CD14-positive monocyte (primary cell): Measurements from ENCODE around the gene MRPL21. TPM values are rescaled to one million over a fixed set of nuclear protein-coding genes. Genes with fewer than 3 reads are reported as not detected.

Source experiments
- DNase-seq, 3 donors: peaks; one replicate each; pipeline ENCODE4 v3.0.0-alpha.2; 2011 to 2022
- H2AFZ ChIP-seq: 2 replicates; pipeline ENCODE4 v1.6.0; 2012; ENCODE audit warnings: mild to moderate bottlenecking, low read depth, low read length, inconsistent platforms; ENCODE audit not compliant: insufficient read depth, poor library complexity, severe bottlenecking
- H3K27ac ChIP-seq, 2 donors: 1 replicate in 1 of 2; 2 replicates in 1 of 2; pipeline ENCODE4 v1.5.1; 2012 to 2013; ENCODE audit warnings: low read length in 2 of 2, control low read depth in 1 of 2, inconsistent platforms in 1 of 2, low read depth in 1 of 2, mild to moderate bottlenecking in 1 of 2
- H3K27me3 ChIP-seq, 2 donors: one replicate each; pipeline versions ENCODE4 v1.6.0 to v1.6.1; 2011 to 2013; ENCODE audit warnings: low read length in 2 of 2; ENCODE audit not compliant: control insufficient read depth in 2 of 2, insufficient read depth in 2 of 2
- H3K36me3 ChIP-seq, 2 donors: replicated peaks in 1 of 2; 1 replicate in 1 of 2; 2 replicates in 1 of 2; pipeline versions ENCODE4 v1.5.1 to v1.6.1; 2012 to 2013; ENCODE audit warnings: low read length in 2 of 2, control low read depth in 1 of 2, inconsistent platforms in 1 of 2, mild to moderate bottlenecking in 1 of 2; ENCODE audit not compliant: insufficient read depth in 2 of 2, control insufficient read depth in 1 of 2
- H3K4me1 ChIP-seq, 2 donors: 1 replicate in 1 of 2; 2 replicates in 1 of 2; pipeline versions ENCODE4 v1.5.1 to v1.6.1; 2012 to 2013; ENCODE audit warnings: low read length in 2 of 2, control low read depth in 1 of 2, inconsistent platforms in 1 of 2, mild to moderate bottlenecking in 1 of 2, moderate library complexity in 1 of 2; ENCODE audit not compliant: insufficient read depth in 2 of 2, control insufficient read depth in 1 of 2
- H3K4me2 ChIP-seq: replicated peaks from 2 replicates; pipeline ENCODE3; 2012; ENCODE audit warnings: low read length, moderate library complexity, mild to moderate bottlenecking; ENCODE audit not compliant: poor library complexity, severe bottlenecking; ENCODE audit errors: extremely low read depth
- H3K4me3 ChIP-seq, 3 experiments: fragments of 200-600 bp in 1 of 3; sonication (generic) in 1 of 3; replicated peaks in 1 of 3; 1 replicate in 2 of 3; 2 replicates in 1 of 3; pipeline ENCODE4 v1.5.1; 2011 to 2013; ENCODE audit warnings: low read length in 3 of 3, mild to moderate bottlenecking in 3 of 3, control low read depth in 2 of 3, low read depth in 2 of 3, inconsistent platforms in 1 of 3, moderate library complexity in 1 of 3
- H3K79me2 ChIP-seq: 2 replicates; pipeline ENCODE4 v1.6.0; 2012; ENCODE audit warnings: mild to moderate bottlenecking, control low read depth, inconsistent platforms, low read length, moderate library complexity; ENCODE audit not compliant: insufficient read depth
- H3K9ac ChIP-seq: 2 replicates; pipeline ENCODE4 v1.6.0; 2017; ENCODE audit warnings: low read length, mild to moderate bottlenecking; ENCODE audit not compliant: insufficient read depth, poor library complexity, severe bottlenecking
- H3K9me3 ChIP-seq, 2 donors: replicated peaks in 1 of 2; 1 replicate in 1 of 2; 2 replicates in 1 of 2; pipeline versions ENCODE4 v1.5.1 to v1.6.1; 2012 to 2013; ENCODE audit warnings: low read length in 2 of 2, control low read depth in 1 of 2; ENCODE audit not compliant: control insufficient read depth in 1 of 2, insufficient read depth in 1 of 2
- H4K20me1 ChIP-seq: 2 replicates; pipeline ENCODE4 v1.6.0; 2012; ENCODE audit warnings: mild to moderate bottlenecking, low read length, control low read depth, moderate library complexity; ENCODE audit not compliant: insufficient read depth
- H3K27ac Mint-ChIP-seq, 7 donors: one replicate each; pipeline ENCODE4 v1.8.0; 2020; ENCODE audit warnings: mild to moderate bottlenecking in 7 of 7, mixed read lengths in 7 of 7, moderate library complexity in 6 of 7, inconsistent platforms in 2 of 7
- H3K27me3 Mint-ChIP-seq, 3 donors: one replicate each; pipeline ENCODE4 v1.8.0; 2021 to 2022; ENCODE audit warnings: low read depth in 3 of 3, mild to moderate bottlenecking in 3 of 3, mixed read lengths in 3 of 3, moderate library complexity in 3 of 3, inconsistent platforms in 1 of 3
- H3K36me3 Mint-ChIP-seq, 2 donors: one replicate each; pipeline ENCODE4 v1.8.0; 2020; ENCODE audit warnings: mixed read lengths in 2 of 2, inconsistent platforms in 1 of 2, mild to moderate bottlenecking in 1 of 2
- H3K4me1 Mint-ChIP-seq: one replicate; pipeline ENCODE4 v1.8.0; 2020; ENCODE audit warnings: mild to moderate bottlenecking, mixed read lengths
- H3K4me3 Mint-ChIP-seq, 2 donors: one replicate each; pipeline ENCODE4 v1.8.0; 2020; ENCODE audit warnings: mild to moderate bottlenecking in 2 of 2, mixed read lengths in 2 of 2, moderate library complexity in 1 of 2
- H3K9me3 Mint-ChIP-seq, 7 donors: one replicate each; pipeline ENCODE4 v1.8.0; 2020 to 2022; ENCODE audit warnings: mixed read lengths in 7 of 7, mild to moderate bottlenecking in 6 of 7, moderate library complexity in 6 of 7, inconsistent platforms in 2 of 7
- CTCF ChIP-seq: fragments of 200-600 bp; IDR thresholded peaks from one replicate; pipeline ENCODE4 v1.8.0; 2022; ENCODE audit warnings: antibody characterized with exemption, mild to moderate bottlenecking
- WGBS: methylation state at CpG from one replicate; pipeline ENCODE4 v1.1.5; 2013; ENCODE audit warnings: missing lambda C conversion rate; ENCODE audit not compliant: insufficient coverage; 5-methylcytosine and 5-hydroxymethylcytosine counted together
- intact Hi-C, 2 donors: fragments of 100-400 bp; cut with micrococcal nuclease; formaldehyde crosslinking; loops; one replicate each; pipeline versions ENCODE4 v1.15.0 to v1.15.1; 2023
- polyA plus RNA-seq, 3 donors: library from polyadenylated mRNA; depleted of rRNA in 1 of 3; unstranded in 2 of 3; stranded (reverse) in 1 of 3; fragments of 300-500 nt in 2 of 3; fragments of >200 nt in 1 of 3; fragmentation: Illumina TruSeq in 2 of 3; gene quantifications; 1 replicate in 2 of 3; 2 replicates in 1 of 3; pipeline ENCODE4 v1.2.3, GENCODE V29; 2012 to 2021

Gene MRPL21
- polyA plus RNA-seq, 3 donors: 38.8 to 138 (median 104) TPM

GRCh38 chr11:68852628-68853027, 51.0 kb downstream of the MRPL21 start:
- H3K4me1 ChIP-seq: peaks cover 14 to 19% of the 10 kb centered on the region in 2 donors
- no peak overlapping the region for H2AFZ ChIP-seq
- no peak overlapping the region for H3K4me3 ChIP-seq
- no peaks in the 10 kb centered on the region for H3K79me2 ChIP-seq
- H3K9ac ChIP-seq: no peak overlapping the region
- H3K27ac ChIP-seq: no peak overlapping the region
- H4K20me1 ChIP-seq: no peaks in the 10 kb centered on the region
- peaks cover 3 to 11% of the 10 kb centered on the region in 2 donors for H3K27me3 ChIP-seq
- no peak for DNase-seq
- no peak for TF ChIP-seq CTCF
- peaks cover 0 to 3% (median 2%) of the 10 kb centered on the region in 7 donors for H3K9me3 Mint-ChIP-seq
- no peaks in the 10 kb centered on the region for H3K36me3 Mint-ChIP-seq
- no peaks in the 10 kb centered on the region for H3K9me3 ChIP-seq
- WGBS: 34% methylated on average over 6 of the region's 8 CpGs
- no peak overlapping the region for H3K27ac Mint-ChIP-seq
- H3K4me3 Mint-ChIP-seq: no peak overlapping the region
- no peak overlapping the region for H3K4me2 ChIP-seq
- peaks cover 15 to 26% (median 21%) of the 10 kb centered on the region in 3 donors for H3K27me3 Mint-ChIP-seq
- intact Hi-C loops: no loop called here
- no peaks in the 10 kb centered on the region for H3K36me3 ChIP-seq
- H3K4me1 Mint-ChIP-seq: peaks cover 19% of the 10 kb centered on the region

DNA sequence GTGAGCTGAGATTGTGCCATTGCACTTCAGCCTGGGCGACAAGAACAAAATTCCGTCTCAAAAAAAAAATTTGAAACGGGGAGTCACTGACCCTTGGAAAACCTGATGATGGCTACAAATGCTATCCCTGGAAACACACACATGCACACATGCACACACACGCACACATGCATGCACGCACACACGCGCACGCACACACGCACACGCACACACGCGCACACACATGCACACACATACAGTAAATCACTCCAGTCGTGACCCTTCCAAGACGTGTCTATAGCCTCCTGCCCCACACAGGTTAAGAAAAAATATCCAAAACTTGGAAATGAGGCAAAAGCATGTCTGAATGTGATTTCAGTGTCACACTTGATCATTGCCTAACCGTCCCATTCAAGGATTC, 55.2 kb downstream of the MRPL21 start:
- Mint-ChIP-seq H3K27me3 (peaks cover 5 to 22% (median 15%) of the 10 kb centered on the region in 3 donors), H3K36me3 (no peaks in the 10 kb centered on the region), H3K27ac (no peak overlapping the region), H3K9me3 (peaks cover 0 to 3% (median 0%) of the 10 kb centered on the region in 7 donors), H3K4me1 (peaks cover 15% of the 10 kb centered on the region), H3K4me3 (no peak overlapping the region)
- Histone ChIP-seq H3K4me2 (no peak overlapping the region), H2AFZ (no peak overlapping the region), H3K4me3 (no peak overlapping the region), H3K79me2 (no peaks in the 10 kb centered on the region), H3K27ac (no peak overlapping the region), H3K9ac (no peak overlapping the region), H3K27me3 (no peaks in the 10 kb centered on the region), H3K36me3 (no peaks in the 10 kb centered on the region), H3K4me1 (peaks cover 9 to 12% of the 10 kb centered on the region in 2 donors), H3K9me3 (no peaks in the 10 kb centered on the region), H4K20me1 (no peaks in the 10 kb centered on the region)
- TF ChIP-seq CTCF: no peak
- no peak for DNase-seq
- intact Hi-C loops: no loop called here
- 89% methylated on average over 13 of the region's 15 CpGs for WGBS
